HepG2 (cell line): Measurements from ENCODE around the gene KIAA2012. TPM values are rescaled to one million over a fixed set of nuclear protein-coding genes. Genes with fewer than 3 reads are reported as not detected.
A peak's percentile ranks its signal among the peaks of the same experiment; 100 is the strongest.

Source experiments
- ATAC-seq: fragments of 200-7000 bp; cut with Tn5 transposase; 3 replicates; pipeline ENCODE4 v1.9.1; 2020; ENCODE audit warnings: mild to moderate bottlenecking, moderate library complexity
- BruUV-seq: library from RNA; stranded (reverse); fragments of 400-500 nt; replicated peaks from 2 replicates; lab custom pipeline; 2021; lab: Mats Ljungman, UMichigan
- CTCF ChIA-PET: fragments of 300-600 bp; formaldehyde crosslinking; extraction: SDS; loops from one replicate; lab custom pipeline; 2021; ENCODE audit warnings: low total read pairs, inconsistent platforms, low intra/inter-chr PET ratio; lab: Yijun Ruan, JAX
- POLR2A ChIA-PET: fragments of 350-600 bp; sonication (Branson Sonifier 250); formaldehyde crosslinking; loops from one replicate; lab custom pipeline; 2020; ENCODE audit warnings: antibody characterized with exemption, inconsistent platforms; lab: Yijun Ruan, JAX
- DNase-seq: peaks from one replicate; pipeline ENCODE4 v3.0.0-alpha.2; 2015; ENCODE audit warnings: low spot score
- FAIRE-seq: peaks from 3 replicates; lab custom pipeline; 2011; peaks lifted over from hg19 to GRCh38; lab: Jason Lieb, UNC
- H2AFZ ChIP-seq: one replicate; pipeline ENCODE4 v1.6.1; 2011; ENCODE audit warnings: low read length, inconsistent platforms
- H3K27ac ChIP-seq: fragments of 300-600 bp; 3 replicates; pipeline ENCODE4 v1.8.0; 2011; ENCODE audit warnings: mixed run types, mild to moderate bottlenecking, mixed read lengths, low read length, inconsistent platforms; ENCODE audit not compliant: insufficient read depth; ENCODE audit errors: extremely low read length
- H3K27me3 ChIP-seq, 2 experiments: fragments of 200-600 bp in 1 of 2; 2 replicates in 1 of 2; 3 replicates in 1 of 2; pipeline versions ENCODE4 v1.6.0 to v1.8.0; 2011; ENCODE audit warnings: low read length in 2 of 2, mild to moderate bottlenecking in 2 of 2, moderate library complexity in 2 of 2, inconsistent platforms in 1 of 2; ENCODE audit not compliant: insufficient read depth in 2 of 2, control insufficient read depth in 1 of 2
- H3K36me3 ChIP-seq, 2 experiments: fragments of 200-600 bp in 1 of 2; replicated peaks in 1 of 2; 2 replicates in 1 of 2; 3 replicates in 1 of 2; pipeline versions ENCODE4 v1.5.1 to v1.8.0; 2011; ENCODE audit warnings: low read length in 2 of 2, inconsistent platforms in 1 of 2; ENCODE audit not compliant: insufficient read depth in 2 of 2, control insufficient read depth in 1 of 2
- H3K4me1 ChIP-seq: 2 replicates; pipeline ENCODE4 v1.5.1; 2012; ENCODE audit warnings: low read length, inconsistent platforms; ENCODE audit not compliant: insufficient read depth
- H3K4me2 ChIP-seq: 2 replicates; pipeline ENCODE4 v1.6.0; 2011; ENCODE audit warnings: low read depth, low read length, inconsistent platforms
- H3K4me3 ChIP-seq, 3 experiments: fragments of 200-600 bp in 1 of 3; sonication (generic), shearing (Covaris generic) in 1 of 3; replicated peaks in 1 of 3; 2 replicates each; pipeline ENCODE4 v1.5.1; 2011 to 2016; ENCODE audit warnings: low read length in 3 of 3, inconsistent platforms in 2 of 3, low read depth in 2 of 3, mild to moderate bottlenecking in 2 of 3, control low read depth in 1 of 3, mixed read lengths in 1 of 3; ENCODE audit not compliant: insufficient read depth in 1 of 3
- H3K79me2 ChIP-seq: one replicate; pipeline ENCODE4 v1.6.1; 2011; ENCODE audit warnings: low read length, inconsistent platforms; ENCODE audit not compliant: insufficient read depth
- H3K9ac ChIP-seq: 2 replicates; pipeline ENCODE4 v1.6.0; 2011; ENCODE audit warnings: mild to moderate bottlenecking, low read depth, low read length, inconsistent platforms; ENCODE audit not compliant: insufficient read depth
- H3K9me3 ChIP-seq: 2 replicates; pipeline ENCODE4 v1.5.1; 2012; ENCODE audit warnings: mild to moderate bottlenecking, low read length
- H4K20me1 ChIP-seq: 2 replicates; pipeline ENCODE4 v1.6.0; 2011; ENCODE audit warnings: inconsistent platforms, mild to moderate bottlenecking, low read length, moderate library complexity; ENCODE audit not compliant: insufficient read depth
- MAFF ChIP-seq: IDR thresholded peaks from 2 replicates; pipeline ENCODE4 v1.6.1; 2011; ENCODE audit warnings: low read depth, low read length, improper control_type of control experiment
- MAFK ChIP-seq, 2 experiments: IDR thresholded peaks in 1 of 2; conservative IDR thresholded peaks in 1 of 2; 2 replicates each; pipeline ENCODE4 v1.6.1; 2011; ENCODE audit warnings: improper control_type of control experiment in 2 of 2, low read length in 2 of 2
- ZBTB39 ChIP-seq: sonication (generic); formaldehyde crosslinking; IDR thresholded peaks from 2 replicates; pipeline ENCODE4 v1.5.0; 2020; ENCODE audit warnings: missing genetic modification reagents
- ZKSCAN5 ChIP-seq: sonication (generic); formaldehyde crosslinking; IDR thresholded peaks from 2 replicates; pipeline ENCODE4 v1.5.1; 2020; ENCODE audit warnings: mild to moderate bottlenecking, missing genetic modification reagents
- ZNF367 ChIP-seq: sonication (generic); formaldehyde crosslinking; IDR thresholded peaks from 2 replicates; pipeline ENCODE4 v1.4.0; 2020; ENCODE audit warnings: missing genetic modification reagents, borderline replicate concordance
- ZSCAN12 ChIP-seq: sonication (generic); formaldehyde crosslinking; IDR thresholded peaks from 2 replicates; pipeline ENCODE4 v1.9.0; 2021; ENCODE audit warnings: mild to moderate bottlenecking, missing genetic modification reagents
- WGBS: methylation state at CpG from one replicate; pipeline ENCODE4 v1.1.6; 2017; ENCODE audit warnings: low lambda C conversion rate; 5-methylcytosine and 5-hydroxymethylcytosine counted together
- in situ Hi-C: cut with HindIII; loops from 2 replicates; pipeline ENCODE4 v1.10.0; 2017; ENCODE audit warnings: low pct_unique_long_range_greater_than_20kb; ENCODE audit not compliant: extremely low pct_ligation_motif_present
- intact Hi-C: fragments of 100-400 bp; cut with micrococcal nuclease; formaldehyde crosslinking; loops from one replicate; pipeline ENCODE4 v1.10.0; 2022; ENCODE audit not compliant: unreplicated experiment
- polyA plus RNA-seq, 8 experiments: library from polyadenylated mRNA; depleted of rRNA in 3 of 8; stranded (reverse) in 7 of 8; unstranded in 1 of 8; fragments of >200 nt; fragmentation: Illumina TruSeq in 4 of 8; extraction: Trizol in 4 of 8; gene quantifications; 2 replicates each; pipeline versions ENCODE4 v1.2.1 to v1.2.3, GENCODE V29; 2011 to 2016; ENCODE audit warnings: low read depth in 4 of 8, missing spikeins in 1 of 8, mixed read lengths in 1 of 8; ENCODE audit not compliant: insufficient read depth in 1 of 8
- total RNA-seq, 5 experiments: library from RNA; depleted of rRNA; stranded (reverse); fragments of >200 nt; fragmentation: Illumina TruSeq; extraction: Trizol; gene quantifications; 2 replicates each; pipeline ENCODE4 v1.2.3, GENCODE V29; 2016; ENCODE audit warnings: low read depth in 1 of 5

The KIAA2012 gene
- total and polyA plus RNA-seq, 2 of the 13 experiments (the other 11 are each of a cell fraction or from before 2014, with no cell fraction given): not detected

- CTCF ChIA-PET: no interaction called here
- no peaks in the 10 kb centered on the region for H3K79me2 ChIP-seq
- H2AFZ ChIP-seq: no peak overlapping the region
- ATAC-seq: no peak
- no peak overlapping the region for H3K4me3 ChIP-seq
- H3K4me2 ChIP-seq: no peak overlapping the region
- WGBS: 4% methylated on average over 3 of the region's 3 CpGs
- no peak overlapping the region for H3K9ac ChIP-seq
- BruUV-seq: no TSS peak
- intact Hi-C loops: no loop called here
- no peaks in the 10 kb centered on the region for H3K36me3 ChIP-seq
- TF ChIP-seq MAFF (0 out of 2 replicates have a peak, but pooled peaks have one; percentile 21), MAFK (conservative IDR thresholded peaks at IDR 0.05 in 1 of 2, IDR thresholded peaks at IDR 0.05 in 1 of 2; ENCODE audit: low read length in 2 of 2) (peak; percentile 47 to 51; a peak in 3 of 4 replicates), ZKSCAN5 (CRISPR knock-in tag) (no peak)
- TF ChIP-seq, all 625 proteins: peak for 2
- Histone ChIP-seq H3K27ac (no peak overlapping the region), H3K9me3 (no peaks in the 10 kb centered on the region), H3K27me3 (peaks cover 0 to 8% of the 10 kb centered on the region in 2 experiments; a peak in 1 of 5 replicates), H4K20me1 (no peaks in the 10 kb centered on the region), H3K4me1 (peaks cover 4% of the 10 kb centered on the region; the same call in 1 of the 2 replicates)
- FAIRE-seq (no peak), DNase-seq (no peak)
- POLR2A ChIA-PET: no interaction called here
- in situ Hi-C loops: no loop called here
Observed at GRCh38 chr2:202108345-202108744, 35.3 kb downstream of the KIAA2012 start.

- no peak for ATAC-seq
- Histone ChIP-seq H3K36me3 (no peaks in the 10 kb centered on the region), H3K27me3 (peaks cover 0 to 8% of the 10 kb centered on the region in 2 experiments; a peak in 1 of 5 replicates), H2AFZ (no peak overlapping the region), H3K27ac (no peak overlapping the region), H3K9ac (no peak overlapping the region), H3K4me1 (peaks cover 8% of the 10 kb centered on the region; the same call in 1 of the 2 replicates), H3K79me2 (no peaks in the 10 kb centered on the region), H4K20me1 (no peaks in the 10 kb centered on the region), H3K4me3 (no peak overlapping the region), H3K4me2 (no peak overlapping the region), H3K9me3 (no peaks in the 10 kb centered on the region)
- TF ChIP-seq ZNF367 (CRISPR knock-in tag) (no peak), ZBTB39 (CRISPR knock-in tag) (no peak), ZSCAN12 (no peak)
- DNase-seq: no peak
- WGBS: 42% methylated on average over 6 of the region's 6 CpGs
- no peak for FAIRE-seq
- intact Hi-C loops (no loop called here), in situ Hi-C loops (no loop called here)
- ChIA-PET POLR2A (no interaction called here), CTCF (no interaction called here)
- no TSS peak for BruUV-seq
Observed at GRCh38 chr2:202109139-202109736, 36.2 kb downstream of the KIAA2012 start.
